OCI-LY3 (cell line): ENCODE results near the gene WWOX.

Source experiments
- H2AFZ ChIP-seq: fragments of 200-600, 300-600 bp; shearing (Covaris generic); 2 replicates; pipeline ENCODE4 v1.6.0; 2014; ENCODE audit warnings: antibody characterized with exemption, low read depth, low read length
- H3K27ac ChIP-seq: fragments of 200-600, 300-600 bp; sonication (generic); 2 replicates; pipeline ENCODE4 v1.5.1; 2014; ENCODE audit warnings: mild to moderate bottlenecking, low read length, moderate library complexity, mixed read lengths
- H3K27me3 ChIP-seq: fragments of 200-600, 300-600 bp; sonication (generic); 2 replicates; pipeline ENCODE4 v1.6.1; 2014; ENCODE audit warnings: low read depth, low read length, mixed read lengths
- H3K36me3 ChIP-seq: fragments of 200-600, 300-600 bp; sonication (generic); replicated peaks from 2 replicates; pipeline ENCODE3; 2014; ENCODE audit warnings: low read depth, low read length, mixed read lengths
- H3K4me1 ChIP-seq: fragments of 300-600, 200-600 bp; sonication (generic); 2 replicates; pipeline ENCODE4 v1.6.1; 2014; ENCODE audit warnings: low read length, mixed read lengths
- H3K4me2 ChIP-seq: fragments of 200-600, 300-600 bp; sonication (generic); 2 replicates; pipeline ENCODE4 v1.6.1; 2014; ENCODE audit warnings: low read length, mixed read lengths
- H3K4me3 ChIP-seq: fragments of 300-600, 200-600 bp; sonication (generic); 2 replicates; pipeline ENCODE4 v1.5.1; 2014; ENCODE audit warnings: antibody characterized with exemption, mild to moderate bottlenecking, low read length, moderate library complexity
- H3K79me2 ChIP-seq: fragments of 300-600, 200-600 bp; shearing (Covaris generic); 2 replicates; pipeline ENCODE4 v1.6.1; 2014; ENCODE audit warnings: mild to moderate bottlenecking, low read length, mixed read lengths
- H3K9ac ChIP-seq: fragments of 300-600, 200-600 bp; shearing (Covaris generic); 2 replicates; pipeline ENCODE4 v1.6.0; 2014; ENCODE audit warnings: mild to moderate bottlenecking, low read length, moderate library complexity
- H3K9me3 ChIP-seq: fragments of 200-600, 300-600 bp; shearing (Covaris generic); 2 replicates; pipeline ENCODE4 v1.6.1; 2014; ENCODE audit warnings: low read length, mixed read lengths; ENCODE audit not compliant: insufficient read depth
- H4K20me1 ChIP-seq: fragments of 200-600, 300-600 bp; sonication (generic); 2 replicates; pipeline ENCODE4 v1.6.1; 2016; ENCODE audit warnings: low read length, mixed read lengths; ENCODE audit not compliant: insufficient read depth
- EZH2phosphoT487 ChIP-seq: fragments of 200-600 bp; shearing (Covaris generic); IDR thresholded peaks from 2 replicates; pipeline ENCODE4 v1.6.1; 2018; ENCODE audit warnings: antibody characterized with exemption, mixed run types, low read depth
- TF ChIP-seq, protein P1 (sequence below): fragments of 200-600, 300-600 bp; sonication (generic); IDR thresholded peaks from 2 replicates; pipeline ENCODE4 v1.5.1; 2014; ENCODE audit warnings: antibody characterized with exemption, low read length, low read depth

WWOX gene

GRCh38 chr16:78650339-78651074 lies 551.1 kb downstream of the WWOX start:
- H3K9me3 ChIP-seq: no peaks in the 10 kb centered on the region
- no peak overlapping the region for H2AFZ ChIP-seq
- no peak overlapping the region for H3K27ac ChIP-seq
- H4K20me1 ChIP-seq: no peaks in the 10 kb centered on the region
- no peaks in the 10 kb centered on the region for H3K79me2 ChIP-seq
- H3K4me2 ChIP-seq: no peak overlapping the region
- no peak overlapping the region for H3K4me3 ChIP-seq
- H3K36me3 ChIP-seq: no peaks in the 10 kb centered on the region
- H3K4me1 ChIP-seq: no peaks in the 10 kb centered on the region
- no peaks in the 10 kb centered on the region for H3K27me3 ChIP-seq
- TF ChIP-seq EZH2phosphoT487: no peak
- TF ChIP-seq, protein P1, sequence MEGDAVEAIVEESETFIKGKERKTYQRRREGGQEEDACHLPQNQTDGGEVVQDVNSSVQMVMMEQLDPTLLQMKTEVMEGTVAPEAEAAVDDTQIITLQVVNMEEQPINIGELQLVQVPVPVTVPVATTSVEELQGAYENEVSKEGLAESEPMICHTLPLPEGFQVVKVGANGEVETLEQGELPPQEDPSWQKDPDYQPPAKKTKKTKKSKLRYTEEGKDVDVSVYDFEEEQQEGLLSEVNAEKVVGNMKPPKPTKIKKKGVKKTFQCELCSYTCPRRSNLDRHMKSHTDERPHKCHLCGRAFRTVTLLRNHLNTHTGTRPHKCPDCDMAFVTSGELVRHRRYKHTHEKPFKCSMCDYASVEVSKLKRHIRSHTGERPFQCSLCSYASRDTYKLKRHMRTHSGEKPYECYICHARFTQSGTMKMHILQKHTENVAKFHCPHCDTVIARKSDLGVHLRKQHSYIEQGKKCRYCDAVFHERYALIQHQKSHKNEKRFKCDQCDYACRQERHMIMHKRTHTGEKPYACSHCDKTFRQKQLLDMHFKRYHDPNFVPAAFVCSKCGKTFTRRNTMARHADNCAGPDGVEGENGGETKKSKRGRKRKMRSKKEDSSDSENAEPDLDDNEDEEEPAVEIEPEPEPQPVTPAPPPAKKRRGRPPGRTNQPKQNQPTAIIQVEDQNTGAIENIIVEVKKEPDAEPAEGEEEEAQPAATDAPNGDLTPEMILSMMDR: no peak
- no peak overlapping the region for H3K9ac ChIP-seq

DNA sequence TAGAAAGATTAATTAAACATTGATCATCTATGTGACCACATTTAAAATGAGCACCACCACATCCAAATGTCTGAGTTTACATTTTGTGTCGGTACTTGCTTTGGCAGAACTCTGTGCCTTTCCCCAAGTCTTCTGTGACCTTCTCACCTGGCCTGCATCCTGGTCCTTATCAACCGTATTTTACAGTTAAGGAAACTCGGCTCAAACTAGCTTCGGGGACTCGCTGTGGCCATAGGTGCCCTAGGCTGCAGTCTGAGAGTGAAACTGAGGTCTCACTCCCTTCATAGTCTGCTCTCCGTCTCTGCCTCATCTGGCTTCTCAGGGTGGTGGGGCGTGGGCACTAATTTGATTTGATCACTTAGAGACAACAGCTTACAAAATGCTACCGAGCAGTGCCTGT lies 555.5 kb downstream of the WWOX start:
- Histone ChIP-seq H3K27me3 (no peaks in the 10 kb centered on the region), H3K4me1 (no peaks in the 10 kb centered on the region), H3K9ac (no peak overlapping the region), H3K27ac (no peak overlapping the region), H3K36me3 (no peaks in the 10 kb centered on the region), H2AFZ (no peak overlapping the region), H4K20me1 (no peaks in the 10 kb centered on the region), H3K4me2 (no peak overlapping the region), H3K9me3 (no peaks in the 10 kb centered on the region), H3K4me3 (no peak overlapping the region), H3K79me2 (no peaks in the 10 kb centered on the region)
- TF ChIP-seq EZH2phosphoT487: no peak
- TF ChIP-seq, protein P1: no peak

GRCh38 chr16:78655331-78656113 lies 556.1 kb downstream of the WWOX start:
- no peaks in the 10 kb centered on the region for H3K4me1 ChIP-seq
- H3K36me3 ChIP-seq: no peaks in the 10 kb centered on the region
- no peak overlapping the region for H3K4me2 ChIP-seq
- H2AFZ ChIP-seq: no peak overlapping the region
- no peaks in the 10 kb centered on the region for H4K20me1 ChIP-seq
- no peak overlapping the region for H3K9ac ChIP-seq
- no peaks in the 10 kb centered on the region for H3K9me3 ChIP-seq
- TF ChIP-seq EZH2phosphoT487: no peak
- TF ChIP-seq, protein P1: no peak
- H3K79me2 ChIP-seq: no peaks in the 10 kb centered on the region
- no peak overlapping the region for H3K27ac ChIP-seq
- H3K4me3 ChIP-seq: no peak overlapping the region
- no peaks in the 10 kb centered on the region for H3K27me3 ChIP-seq

- H2AFZ ChIP-seq: no peak overlapping the region
- H3K27me3 ChIP-seq: no peaks in the 10 kb centered on the region
- H3K79me2 ChIP-seq: no peaks in the 10 kb centered on the region
- no peaks in the 10 kb centered on the region for H3K9me3 ChIP-seq
- H3K27ac ChIP-seq: no peak overlapping the region
- H3K9ac ChIP-seq: no peak overlapping the region
- no peaks in the 10 kb centered on the region for H3K4me1 ChIP-seq
- TF ChIP-seq, protein P1: no peak
- TF ChIP-seq EZH2phosphoT487: no peak
- H3K4me2 ChIP-seq: no peak overlapping the region
- no peaks in the 10 kb centered on the region for H4K20me1 ChIP-seq
- no peak overlapping the region for H3K4me3 ChIP-seq
- no peaks in the 10 kb centered on the region for H3K36me3 ChIP-seq
Measured at GRCh38 chr16:78656887-78657286, 557.4 kb downstream of the WWOX start.
